Hindlimb muscle (tissue), 1 donor: ENCODE measurements around the gene TPSB2. TPM values are rescaled to one million over a fixed set of nuclear protein-coding genes. Genes with fewer than 3 reads are reported as not detected.
"Not testable (repeated sequence)": the region's sequence is repeated elsewhere in the genome, so short reads cannot be mapped to it uniquely, and the experiment has no call there.

ENCODE experiments used
- DNase-seq: peaks from one replicate; pipeline ENCODE4 v3.0.0-alpha.2; 2013
- polyA plus RNA-seq: library from polyadenylated mRNA; unstranded; fragments of 120-200 nt; gene quantifications from one replicate; pipeline ENCODE4 v1.2.1, GENCODE V29; 2013; ENCODE audit not compliant: insufficient read length

TPSB2 gene
- polyA plus RNA-seq, 1 donor = 2.7 TPM

GRCh38 chr16:1240436-1240835, 10.5 kb upstream of the TPSB2 start, which contains the start of gene TPSAB1:
TPSAB1 (plus strand) TSS chr16:1240705; CDS start chr16:1240939, 234 bp downstream.
- DNase-seq = not testable (repeated sequence)

GRCh38 chr16:1239575-1239974, 9.6 kb upstream of the TPSB2 start:
- DNase-seq = not testable (repeated sequence)

- not testable (repeated sequence) for DNase-seq
These were observed 8.9 kb upstream of the TPSB2 start for GRCh38 chr16:1238909-1239308.

- no peak for DNase-seq
These were observed 8.0 kb upstream of the TPSB2 start for GRCh38 chr16:1237990-1238389.

GRCh38 chr16:1236659-1237058, 6.7 kb upstream of the TPSB2 start:
- DNase-seq = not testable (repeated sequence)

- DNase-seq = not testable (repeated sequence)
These were observed 2.2 kb upstream of the TPSB2 start for GRCh38 chr16:1232049-1232748.

- DNase-seq = not testable (repeated sequence)
These were observed 1.3 kb upstream of the TPSB2 start for GRCh38 chr16:1231301-1231700.

GRCh38 chr16:1230471-1231212, 658 bp upstream of the TPSB2 start:
- DNase-seq = not testable (repeated sequence)

- not testable (repeated sequence) for DNase-seq
These were observed 508 bp downstream of the TPSB2 start for GRCh38 chr16:1229476-1229875.

- DNase-seq = not testable (repeated sequence)
These were observed 1.8 kb downstream of the TPSB2 start for GRCh38 chr16:1228227-1228626.

GRCh38 chr16:1226692-1227091, 3.3 kb downstream of the TPSB2 start:
- not testable (repeated sequence) for DNase-seq

GRCh38 chr16:1225728-1226311, 4.2 kb downstream of the TPSB2 start:
- not testable (repeated sequence) for DNase-seq

- DNase-seq = no peak
These were observed 4.9 kb downstream of the TPSB2 start, which contains the start of gene TPSG1 for GRCh38 chr16:1225051-1225451. TPSG1 (minus strand) TSS chr16:1225268; CDS start chr16:1225252, 16 bp downstream.

GRCh38 chr16:1224558-1224957, 5.4 kb downstream of the TPSB2 start:
- DNase-seq = no peak

GRCh38 chr16:1223355-1224214, 6.4 kb downstream of the TPSB2 start:
- DNase-seq = no peak

- no peak for DNase-seq
These were observed 7.2 kb downstream of the TPSB2 start for GRCh38 chr16:1222553-1223354.

- DNase-seq = no peak
These were observed 8.1 kb downstream of the TPSB2 start for GRCh38 chr16:1221628-1222552.

- DNase-seq = no peak
These were observed 8.9 kb downstream of the TPSB2 start for GRCh38 chr16:1220841-1221627.

- no peak for DNase-seq
These were observed 9.8 kb downstream of the TPSB2 start for GRCh38 chr16:1220098-1220728.
